ENCODE data around the gene RO60. TPM values are rescaled to one million over a fixed set of nuclear protein-coding genes. Genes with fewer than 3 reads are reported as not detected.

The RO60 gene
- total RNA-seq, 1 donor from 2014 or later: 73.5 TPM

DNA sequence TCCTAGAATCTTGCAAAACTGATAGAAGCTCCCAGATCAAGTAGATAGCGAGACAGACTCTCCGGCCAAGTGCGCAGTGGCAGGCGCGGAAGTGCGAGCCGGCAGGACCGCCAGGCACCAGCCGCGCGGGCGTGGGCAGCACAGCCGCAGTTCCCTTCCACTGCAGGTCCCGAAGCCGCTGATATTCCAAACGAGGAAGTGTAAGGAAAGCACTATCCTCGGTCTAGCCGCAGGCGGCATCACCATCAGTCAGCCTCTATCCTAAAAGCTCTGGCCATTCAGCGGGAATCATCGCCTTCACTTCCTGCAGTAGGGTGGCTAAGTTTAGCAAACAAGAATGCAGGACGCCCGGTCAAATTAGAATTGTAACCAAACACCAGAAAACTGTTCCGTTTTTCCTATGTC, 45.1 kb downstream of the RO60 start:
- Histone ChIP-seq H3K9me3 (no peaks in the 10 kb centered on the region), H3K36me3 (peaks cover 13% of the 10 kb centered on the region), H3K27ac (peak overlapping the region; percentile 86), H3K27me3 (no peaks in the 10 kb centered on the region), H3K4me3 (peak overlapping the region; percentile 85), H3K4me1 (peaks cover 11% of the 10 kb centered on the region)
- TF ChIP-seq, protein P1, sequence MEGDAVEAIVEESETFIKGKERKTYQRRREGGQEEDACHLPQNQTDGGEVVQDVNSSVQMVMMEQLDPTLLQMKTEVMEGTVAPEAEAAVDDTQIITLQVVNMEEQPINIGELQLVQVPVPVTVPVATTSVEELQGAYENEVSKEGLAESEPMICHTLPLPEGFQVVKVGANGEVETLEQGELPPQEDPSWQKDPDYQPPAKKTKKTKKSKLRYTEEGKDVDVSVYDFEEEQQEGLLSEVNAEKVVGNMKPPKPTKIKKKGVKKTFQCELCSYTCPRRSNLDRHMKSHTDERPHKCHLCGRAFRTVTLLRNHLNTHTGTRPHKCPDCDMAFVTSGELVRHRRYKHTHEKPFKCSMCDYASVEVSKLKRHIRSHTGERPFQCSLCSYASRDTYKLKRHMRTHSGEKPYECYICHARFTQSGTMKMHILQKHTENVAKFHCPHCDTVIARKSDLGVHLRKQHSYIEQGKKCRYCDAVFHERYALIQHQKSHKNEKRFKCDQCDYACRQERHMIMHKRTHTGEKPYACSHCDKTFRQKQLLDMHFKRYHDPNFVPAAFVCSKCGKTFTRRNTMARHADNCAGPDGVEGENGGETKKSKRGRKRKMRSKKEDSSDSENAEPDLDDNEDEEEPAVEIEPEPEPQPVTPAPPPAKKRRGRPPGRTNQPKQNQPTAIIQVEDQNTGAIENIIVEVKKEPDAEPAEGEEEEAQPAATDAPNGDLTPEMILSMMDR (IDR thresholded peaks at IDR 0.05): no peak
- DNase-seq: peak; percentile 85
- peak; percentile 71 for ATAC-seq
- intact Hi-C loops (cut with DNase I): no loop called here

DNA sequence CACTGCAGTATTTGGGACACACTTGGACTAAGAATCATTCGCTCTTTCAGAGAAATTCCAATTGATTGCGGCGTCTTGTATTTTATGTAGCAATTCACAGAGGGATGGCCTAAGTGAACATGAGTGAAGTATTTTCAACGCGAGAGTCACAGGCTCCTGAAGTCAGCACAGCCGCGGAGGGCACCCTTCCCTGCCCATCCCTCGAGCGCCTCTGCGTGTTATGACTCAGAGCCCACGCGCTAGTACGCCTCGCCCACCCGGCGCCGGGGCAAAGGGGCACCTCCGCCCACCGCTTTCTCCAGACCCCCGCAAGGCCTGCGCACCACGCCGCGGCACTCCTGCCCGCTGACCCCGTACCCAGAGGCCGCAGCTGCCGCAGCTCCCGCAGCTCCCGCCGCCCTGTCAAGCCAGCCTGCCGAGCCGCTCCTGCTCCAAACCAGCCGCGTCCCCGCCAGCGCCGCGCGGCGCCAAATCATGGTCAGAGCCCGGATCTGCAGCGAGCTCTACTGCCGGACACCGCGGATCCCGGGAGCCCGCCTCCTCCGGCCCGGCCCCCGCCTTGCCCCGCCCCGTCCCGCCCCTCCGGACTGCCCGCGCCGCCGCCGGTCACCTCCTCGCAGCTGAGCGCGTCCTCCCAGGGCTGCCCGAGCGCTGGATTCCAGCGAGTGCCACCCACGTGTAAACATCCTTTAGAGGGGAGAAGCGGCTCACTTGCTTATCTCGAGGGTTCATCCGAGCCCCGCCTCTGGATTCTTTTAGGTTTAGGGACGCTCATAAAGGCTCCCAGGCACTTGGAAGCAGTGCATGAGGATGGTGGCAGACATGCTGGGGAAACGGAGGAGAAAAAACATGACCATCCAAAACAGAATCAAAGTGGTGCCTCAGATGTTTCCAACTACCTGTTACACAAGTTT, 45.8 kb downstream of the RO60 start, which contains the start of gene GLRX2:
Gene GLRX2 (minus strand): TSS at position 508 of the 914 bp plus-strand sequence. CDS start 32 bp downstream, at position 476.
- Histone ChIP-seq H3K36me3 (peaks cover 7% of the 10 kb centered on the region), H3K9me3 (no peaks in the 10 kb centered on the region), H3K27ac (peak within 1 kb of the TSS; percentile 86), H3K4me1 (peaks cover 11% of the 10 kb centered on the region), H3K27me3 (no peaks in the 10 kb centered on the region), H3K4me3 (peak within 1 kb of the TSS; percentile 85)
- DNase-seq: peak; percentile 95
- ATAC-seq: peak; percentile 98
- TF ChIP-seq, protein P1 (IDR thresholded peaks at IDR 0.05): peak; percentile 16
- intact Hi-C loops (cut with DNase I): no loop called here

DNA sequence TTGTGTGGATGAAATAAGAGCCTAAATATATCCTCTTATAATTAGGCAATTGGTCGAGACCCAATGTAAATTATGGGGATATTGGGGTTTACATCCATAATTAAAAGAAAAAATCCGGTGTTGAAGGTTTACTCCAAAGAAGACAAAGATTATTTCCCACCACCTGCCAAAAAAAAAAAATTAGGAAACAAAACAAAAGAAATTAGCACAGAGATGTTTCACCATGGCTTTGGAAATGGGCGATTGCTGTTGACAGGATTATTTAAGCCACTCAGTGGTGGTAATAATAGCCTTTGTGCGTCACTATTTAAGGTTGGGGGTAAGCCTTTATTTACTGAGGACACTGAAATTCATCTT, 46.4 kb downstream of the RO60 start:
- no peak for DNase-seq
- Histone ChIP-seq H3K9me3 (no peaks in the 10 kb centered on the region), H3K4me1 (peaks cover 11% of the 10 kb centered on the region), H3K36me3 (peaks cover under 1% of the 10 kb centered on the region), H3K4me3 (peak overlapping the region; percentile 85), H3K27ac (peak overlapping the region; percentile 86), H3K27me3 (no peaks in the 10 kb centered on the region)
- no peak for ATAC-seq
- intact Hi-C loops (cut with DNase I): no loop called here
- TF ChIP-seq, protein P1 (IDR thresholded peaks at IDR 0.05): no peak

DNA sequence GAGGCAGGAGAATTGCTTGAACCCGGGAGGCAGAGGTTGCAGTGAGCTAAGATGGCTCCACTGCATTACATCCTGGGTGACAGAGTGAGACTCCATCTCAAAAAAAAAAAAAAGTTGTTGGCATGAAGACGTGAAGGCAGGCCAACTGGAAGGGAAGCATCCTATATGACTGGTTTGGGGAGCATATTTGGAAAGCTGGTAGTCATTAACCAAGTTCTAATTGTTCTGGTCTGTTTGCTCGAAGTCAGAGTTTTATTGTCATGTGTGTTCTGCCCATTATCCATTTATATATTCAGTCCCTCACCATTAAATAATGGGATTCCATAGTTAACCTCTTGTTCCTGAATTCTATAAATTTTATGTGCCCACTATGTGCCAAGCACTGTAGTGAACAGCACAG, 49.1 kb downstream of the RO60 start:
- H3K36me3 ChIP-seq: no peaks in the 10 kb centered on the region
- no peak for ATAC-seq
- no peaks in the 10 kb centered on the region for H3K27me3 ChIP-seq
- no peak overlapping the region for H3K4me3 ChIP-seq
- H3K4me1 ChIP-seq: peaks cover 16% of the 10 kb centered on the region
- no peak overlapping the region for H3K27ac ChIP-seq
- DNase-seq: no peak
- TF ChIP-seq, protein P1 (IDR thresholded peaks at IDR 0.05): no peak
- intact Hi-C loops (cut with DNase I): no loop called here
- H3K9me3 ChIP-seq: no peaks in the 10 kb centered on the region

Other genes with a start within 250 kb of the RO60 start
- gene UCHL5, start 252 bp upstream of the RO60 start, total RNA-seq: 23.8 TPM
- 19.0 TPM for gene GLRX2, start 45.8 kb downstream of the RO60 start, total RNA-seq
- 72.6 TPM for gene CDC73, start 62.4 kb downstream of the RO60 start, total RNA-seq
- gene B3GALT2, start 127.0 kb downstream of the RO60 start, total RNA-seq: 6.8 TPM

All from upper lobe of right lung (tissue), 1 donor.